ENCODE data around the gene PAK5.
A peak's percentile ranks its signal among the peaks of the same experiment; 100 is the strongest.

The PAK5 gene

GRCh38 chr20:9615766-9616454 lies 223.0 kb downstream of the PAK5 start:
- DNase-seq, result no peak

DNA sequence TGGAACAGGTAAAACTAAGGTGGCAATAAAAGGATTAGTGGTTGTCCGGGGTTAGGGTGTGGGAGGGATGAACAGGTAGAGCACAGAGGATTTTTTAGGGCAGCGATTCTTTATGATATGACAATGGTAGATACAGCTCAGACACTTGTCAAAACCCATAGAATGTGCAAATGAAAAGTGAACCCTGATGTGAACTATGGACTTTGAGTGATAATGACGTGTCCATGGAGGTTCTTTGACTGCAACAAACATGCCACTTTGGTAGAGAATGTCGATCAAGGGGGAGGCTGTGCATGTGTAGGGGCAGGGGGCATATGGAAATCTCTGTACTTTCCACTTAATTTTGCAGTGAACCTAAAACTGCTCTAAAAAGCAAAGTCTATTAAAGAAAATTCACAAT lies 223.8 kb downstream of the PAK5 start:
- no peak for DNase-seq

DNA sequence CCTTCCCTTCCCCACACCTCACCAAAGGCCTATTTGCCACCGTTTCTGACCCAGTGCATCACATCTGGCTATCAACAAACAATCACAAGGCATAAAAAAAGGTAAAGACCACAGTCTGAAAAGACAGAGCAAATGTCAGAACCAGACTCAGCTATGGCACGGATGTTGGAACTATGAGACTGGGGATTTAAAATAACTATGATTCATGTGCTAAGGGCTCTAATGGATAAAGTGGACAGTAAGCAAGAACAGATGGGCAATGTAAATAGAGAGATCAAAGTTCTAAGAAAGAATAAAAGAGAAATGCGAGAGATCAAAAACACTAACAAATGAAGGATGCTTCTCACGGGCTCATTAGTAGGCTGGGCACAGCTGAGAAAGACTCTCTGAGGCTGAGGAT lies 225.0 kb downstream of the PAK5 start:
- no peak for DNase-seq

DNA sequence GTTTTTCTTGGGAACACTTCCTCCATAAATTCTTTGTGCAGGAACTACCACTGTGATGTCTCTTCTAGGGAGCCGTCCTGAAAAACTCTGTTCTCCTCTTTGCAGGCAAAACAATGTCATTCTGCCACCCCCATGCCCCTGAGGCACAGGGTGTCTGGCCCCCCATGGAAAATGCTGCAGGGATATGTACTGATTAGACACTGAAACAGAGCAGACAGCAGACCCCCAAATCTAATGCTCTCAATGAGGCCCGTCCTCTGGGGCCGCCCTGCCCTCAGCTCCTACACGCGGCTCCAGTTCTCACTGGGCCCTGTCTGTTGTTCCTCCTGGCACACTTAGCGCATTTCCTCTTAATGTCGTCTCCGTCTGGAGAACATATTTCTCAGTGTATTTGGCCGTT lies 227.0 kb downstream of the PAK5 start:
- DNase-seq, result no peak

GRCh38 chr20:9610665-9611064 lies 228.2 kb downstream of the PAK5 start:
- no peak for DNase-seq

GRCh38 chr20:9609887-9610502 lies 228.9 kb downstream of the PAK5 start:
- DNase-seq, result peak; percentile 64

DNA sequence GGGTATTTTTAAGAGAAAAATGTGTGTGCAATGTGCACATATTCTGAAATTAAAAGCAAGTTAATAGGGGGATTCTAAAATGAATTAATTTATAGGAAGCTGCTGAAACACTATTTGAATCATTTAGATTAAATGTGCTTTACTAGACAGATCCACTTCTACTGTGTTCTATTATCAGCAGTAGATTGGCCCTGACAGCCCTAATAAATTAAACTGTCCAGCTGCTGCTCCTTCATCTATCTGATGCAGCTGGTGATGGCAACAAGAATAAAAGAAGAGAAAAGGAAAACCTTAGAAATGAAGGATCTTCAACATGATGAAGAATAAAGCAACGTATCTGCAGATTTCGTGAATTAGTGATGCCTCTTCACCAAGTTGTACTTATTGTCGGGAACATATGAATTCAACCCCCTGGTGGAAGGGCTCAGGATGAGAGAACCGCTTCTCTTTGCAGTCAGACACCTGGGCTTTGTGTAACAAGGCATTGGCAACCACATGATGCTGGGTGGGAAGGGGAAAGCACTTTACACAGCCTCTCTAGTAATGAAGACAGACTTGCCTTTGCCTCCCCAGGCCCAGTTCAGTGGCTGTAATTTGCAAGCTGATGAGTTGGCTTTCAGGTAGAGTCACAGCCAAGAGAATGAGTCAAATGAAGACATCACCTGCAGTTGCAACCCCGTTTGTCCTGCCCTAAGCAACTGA lies 230.1 kb downstream of the PAK5 start:
- DNase-seq, result no peak

GRCh38 chr20:9602847-9603183 lies 236.1 kb downstream of the PAK5 start:
- DNase-seq, result no peak

- no peak for DNase-seq
Observed at GRCh38 chr20:9600562-9600961, 238.3 kb downstream of the PAK5 start.

GRCh38 chr20:9597547-9597946 lies 241.3 kb downstream of the PAK5 start:
- DNase-seq, result no peak

GRCh38 chr20:9595763-9596162 lies 243.1 kb downstream of the PAK5 start:
- DNase-seq, result no peak

DNA sequence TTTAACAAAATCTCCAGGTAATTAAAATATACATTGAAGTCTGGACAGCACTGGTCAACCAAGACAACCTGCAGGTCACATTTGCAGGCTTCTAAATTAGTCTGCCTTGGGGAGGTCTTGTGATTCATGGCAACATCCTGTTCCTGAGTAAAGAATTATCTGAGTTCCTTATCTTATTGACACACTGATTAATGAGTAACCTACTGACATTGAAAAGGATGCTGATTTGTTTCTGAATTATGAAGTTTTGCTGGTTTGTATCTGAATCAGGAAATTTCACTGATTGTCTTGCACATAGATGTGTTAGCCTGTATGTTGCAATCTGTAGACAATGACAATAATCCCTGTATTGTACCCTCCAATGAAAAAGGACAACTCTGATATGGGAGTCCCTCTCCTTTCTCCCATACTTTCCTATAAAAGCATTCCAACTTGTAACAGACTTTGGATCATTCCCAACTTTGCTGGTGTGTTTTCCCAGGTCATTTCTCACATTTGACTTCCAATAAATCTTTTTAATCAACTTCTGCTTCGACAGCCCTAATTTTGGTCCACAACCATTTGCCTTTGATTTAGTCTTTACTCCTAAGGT lies 244.5 kb downstream of the PAK5 start:
- DNase-seq, result no peak

GRCh38 chr20:9592419-9592818 lies 246.5 kb downstream of the PAK5 start:
- no peak for DNase-seq

DNA sequence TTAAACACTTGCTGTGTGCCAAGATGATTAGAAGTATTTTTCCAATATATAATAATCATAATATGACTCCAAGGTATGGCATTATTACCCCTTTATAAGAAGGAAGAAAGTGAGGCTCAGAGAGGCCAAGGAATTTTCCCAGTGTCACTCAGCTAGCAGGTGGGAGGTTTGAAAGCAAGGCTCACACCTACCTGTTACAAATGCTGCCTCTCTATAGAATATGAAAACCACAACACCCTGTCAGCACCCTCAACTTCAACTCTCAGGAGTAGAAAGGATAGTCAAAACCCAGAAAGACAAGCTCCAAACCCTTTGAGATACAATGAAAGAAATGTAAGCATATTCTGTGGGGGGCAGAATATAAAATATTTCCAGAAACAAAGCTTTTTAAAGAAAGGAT lies 247.8 kb downstream of the PAK5 start:
- no peak for DNase-seq

DNA sequence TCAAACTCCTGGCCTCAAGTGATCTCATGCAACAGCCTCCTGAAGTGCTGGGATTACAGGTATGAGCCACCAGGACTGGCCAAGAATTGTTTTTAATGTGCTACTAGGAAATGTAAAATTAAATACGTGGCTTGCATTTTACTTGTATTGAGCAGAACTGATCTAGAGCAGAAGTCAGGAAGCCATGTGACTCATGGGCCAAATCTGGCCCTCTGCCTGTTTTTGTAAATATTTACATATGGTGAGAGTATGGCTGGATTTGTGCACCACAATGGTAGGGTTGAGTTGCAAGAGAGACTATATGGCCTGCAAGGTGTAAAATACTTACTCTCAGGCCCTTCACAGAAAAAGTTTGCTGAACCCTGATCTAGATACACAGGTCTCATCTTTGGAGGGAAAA lies 248.7 kb downstream of the PAK5 start:
- DNase-seq, result peak; percentile 61

GRCh38 chr20:9588706-9589105 lies 250.2 kb downstream of the PAK5 start:
- DNase-seq, result no peak

DNA sequence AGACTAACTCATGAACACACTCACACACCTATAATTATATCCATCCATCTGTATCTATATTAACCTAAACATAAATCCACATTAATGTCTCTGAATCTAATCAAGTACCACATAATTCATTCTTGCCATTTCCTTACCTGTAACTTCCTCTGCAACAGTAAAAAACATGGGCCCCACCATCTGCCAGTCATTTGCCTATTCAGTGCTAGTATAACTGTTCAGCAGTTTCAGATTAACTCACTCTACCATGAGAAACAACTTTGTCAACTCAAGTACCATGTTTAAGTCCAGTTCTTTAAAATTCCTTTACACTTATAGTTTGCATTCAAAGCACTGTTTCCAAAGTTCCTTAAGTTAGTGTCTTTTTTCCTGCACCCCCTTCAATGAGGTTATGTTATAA lies 255.7 kb downstream of the PAK5 start:
- no peak for DNase-seq

GRCh38 chr20:9582137-9582536 lies 256.7 kb downstream of the PAK5 start:
- DNase-seq, result no peak

- DNase-seq, result no peak
Observed at GRCh38 chr20:9581509-9581908, 257.4 kb downstream of the PAK5 start.

DNA sequence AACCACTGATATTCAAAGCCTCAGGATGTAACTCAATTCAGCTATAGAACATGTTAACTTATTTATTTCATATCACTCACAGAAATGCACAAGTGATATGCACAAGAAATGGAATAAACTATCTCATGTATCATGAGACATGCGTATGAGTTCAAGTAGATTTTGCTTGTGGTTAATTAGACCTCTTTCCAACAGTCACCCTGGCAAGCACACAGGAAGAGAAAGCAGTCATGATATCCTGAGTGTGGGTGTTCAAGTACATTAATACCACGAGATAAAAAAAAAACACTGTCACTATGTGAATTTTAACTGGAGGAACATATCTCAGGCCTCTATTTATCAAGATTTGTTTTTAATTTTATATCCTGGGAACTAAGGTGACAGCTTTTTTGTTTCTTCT lies 260.3 kb downstream of the PAK5 start:
- no peak for DNase-seq

DNA sequence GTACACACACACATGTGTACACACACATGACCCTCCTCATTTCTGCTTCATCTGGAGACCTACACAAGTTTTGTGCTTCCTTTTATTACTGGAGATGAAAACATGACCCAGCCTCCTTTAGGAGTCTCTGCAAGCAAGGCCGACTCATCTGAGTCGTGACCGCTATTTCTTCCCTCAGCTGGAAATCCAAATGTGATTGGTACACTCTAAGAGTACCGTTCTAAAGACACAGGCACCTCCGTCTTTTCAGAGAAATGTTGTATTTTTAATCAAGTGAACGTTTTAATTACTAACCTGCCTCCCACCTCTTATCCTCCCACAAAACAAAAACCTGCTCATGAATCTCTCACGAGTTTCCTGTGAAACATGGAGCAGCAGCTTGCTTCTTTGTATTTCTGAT lies 261.5 kb downstream of the PAK5 start:
- no peak for DNase-seq

GRCh38 chr20:9576695-9577094 lies 262.2 kb downstream of the PAK5 start:
- DNase-seq, result no peak

DNA sequence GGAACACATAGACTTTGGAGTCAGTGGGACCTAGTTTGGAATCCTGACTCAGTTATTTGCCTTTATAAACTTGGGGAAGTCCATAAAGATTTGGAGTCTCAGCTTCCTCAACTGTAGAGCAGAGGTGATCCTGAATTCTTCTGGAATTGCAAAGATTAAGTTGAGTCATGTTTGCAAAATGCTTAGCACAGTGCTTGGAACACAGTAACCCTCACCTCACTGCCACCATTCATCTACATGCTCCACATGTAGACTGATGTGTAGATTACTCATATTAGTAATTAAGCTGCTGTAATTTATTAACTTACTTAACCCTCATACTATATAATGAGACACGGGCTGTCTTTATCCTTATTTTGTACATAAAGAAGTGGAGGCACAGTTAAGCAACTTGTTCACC lies 263.0 kb downstream of the PAK5 start:
- DNase-seq, result no peak

DNA sequence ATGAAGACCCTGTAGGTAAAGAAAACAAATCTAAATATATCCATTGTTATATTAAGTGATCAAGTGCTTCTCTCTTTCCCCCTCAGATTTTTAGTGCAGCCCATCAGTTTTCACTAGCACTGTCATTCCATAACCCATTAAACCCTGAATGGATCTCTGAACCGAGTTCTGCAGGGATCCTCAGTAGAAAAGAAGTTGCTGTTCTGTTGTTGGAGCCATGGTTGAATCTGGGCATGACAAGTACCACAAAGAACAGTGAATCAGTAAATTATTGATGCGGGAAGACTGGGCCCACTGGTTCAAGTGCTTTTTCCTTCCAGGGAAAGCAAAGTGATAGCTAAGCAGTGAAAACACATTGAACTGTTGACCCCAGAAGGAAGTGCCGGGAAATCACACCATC lies 264.1 kb downstream of the PAK5 start:
- DNase-seq, result no peak

Data from fibroblast of skin of right biceps (primary cell).